Right lung (tissue), 5 donors: ENCODE measurements around the gene COX6B2. TPM values are rescaled to one million over a fixed set of nuclear protein-coding genes. Genes with fewer than 3 reads are reported as not detected.

ENCODE experiments used
- DNase-seq, 2 donors: peaks; one replicate each; pipeline ENCODE4 v3.0.0-alpha.2; 2013
- polyA plus RNA-seq, 5 donors: library from polyadenylated mRNA; unstranded; fragments of 120-200 nt; gene quantifications; one replicate each; pipeline versions ENCODE4 v1.2.1 to v1.2.3, GENCODE V29; 2013; ENCODE audit warnings: inconsistent platforms in 1 of 5, low replicate concordance in 1 of 5; ENCODE audit not compliant: insufficient read length in 5 of 5, insufficient read depth in 1 of 5

COX6B2 gene
- polyA plus RNA-seq, 5 donors = 0.14 to 1.4 (median 0.35) TPM

DNA sequence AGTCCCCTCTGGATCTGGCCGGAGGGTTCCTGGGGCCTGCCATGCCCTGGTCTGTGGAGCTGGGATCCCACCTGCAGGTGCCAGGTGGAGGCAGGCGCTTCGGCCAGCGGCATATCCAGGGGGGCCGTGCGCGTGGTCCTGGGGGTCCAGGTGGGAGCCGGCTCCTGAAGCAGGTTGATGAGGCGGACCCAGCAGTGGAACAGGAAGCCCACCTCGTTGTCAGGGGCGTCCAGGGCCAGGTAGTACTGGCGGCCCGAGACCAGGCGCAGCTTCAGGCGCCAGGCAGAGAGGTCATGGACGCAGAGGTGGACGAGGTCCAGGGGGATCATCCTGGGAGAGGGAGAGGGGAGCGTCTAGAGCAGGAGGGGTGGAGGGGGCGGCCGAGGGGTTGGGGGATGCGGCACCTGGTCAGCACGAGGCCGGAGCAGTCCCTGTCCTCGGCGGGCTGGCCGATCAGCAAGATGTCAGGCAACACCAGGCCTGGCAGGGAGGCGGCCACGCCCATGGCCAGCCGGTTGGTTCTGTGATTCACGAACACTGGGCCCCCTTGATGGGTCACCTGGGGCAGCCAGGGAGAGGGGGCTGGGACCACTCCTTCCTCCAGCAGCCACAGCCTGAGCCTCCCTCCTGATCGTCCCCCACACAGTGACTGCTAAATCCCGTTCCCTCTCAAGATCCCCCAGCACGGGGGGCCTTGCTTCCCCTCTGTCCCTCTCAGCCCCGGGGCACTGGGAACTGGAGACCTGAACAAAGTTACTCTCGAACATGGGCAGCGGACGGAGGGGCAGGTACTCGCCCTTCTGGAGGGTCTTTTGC is 7.9 kb upstream of the COX6B2 start:
- DNase-seq = no peak

GRCh38 chr19:55360902-55361301 is 6.4 kb upstream of the COX6B2 start:
- no peak for DNase-seq

DNA sequence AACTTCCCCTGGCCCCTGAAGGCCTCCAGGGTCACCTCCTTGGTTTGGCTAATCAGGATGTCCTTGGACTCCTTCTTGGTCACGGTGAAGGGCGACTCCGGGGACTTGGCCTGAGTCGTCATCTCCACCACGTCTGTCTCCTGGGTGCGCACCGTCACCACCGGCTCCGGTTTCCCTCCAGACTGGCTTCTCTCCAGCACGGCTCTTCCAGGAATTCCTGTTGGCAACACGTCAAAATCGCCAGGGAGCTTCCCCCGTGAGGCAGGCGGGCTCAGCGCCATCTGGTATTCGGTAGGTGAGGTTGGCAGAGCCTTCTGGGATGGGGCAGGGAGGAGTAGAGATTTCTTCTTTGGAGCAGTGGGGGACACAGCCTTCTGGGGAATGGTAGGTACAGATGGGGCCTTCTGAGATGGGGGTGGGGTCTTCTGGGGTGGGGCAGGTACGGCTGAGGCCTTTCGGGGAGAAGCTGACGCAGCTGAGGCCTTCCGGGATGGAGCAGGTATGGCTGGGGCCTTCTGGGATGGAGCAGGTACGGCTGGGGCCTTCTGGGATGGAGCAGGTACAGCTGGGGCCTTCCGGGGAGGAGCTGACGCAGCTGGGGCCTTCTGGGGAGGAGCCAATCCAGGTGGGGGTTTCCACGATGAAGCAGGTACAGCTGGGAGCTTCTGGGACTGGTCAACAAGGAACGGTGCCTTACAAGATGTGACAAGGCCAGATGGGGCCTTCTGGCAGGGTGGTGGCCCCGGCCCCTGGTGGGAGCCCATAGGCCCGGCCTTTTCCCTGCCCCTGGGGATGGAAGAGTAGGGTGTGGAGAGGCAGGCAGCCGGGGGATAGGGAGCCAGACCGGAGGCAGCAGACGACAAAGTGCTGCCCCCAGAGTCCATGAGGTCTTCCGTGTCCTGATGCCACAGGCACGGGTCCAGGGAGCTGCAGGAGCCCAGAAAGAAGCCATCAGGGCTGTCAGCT is 4.7 kb upstream of the COX6B2 start:
- DNase-seq = no peak

GRCh38 chr19:55358493-55358892 is 4.0 kb upstream of the COX6B2 start:
- DNase-seq = no peak

DNA sequence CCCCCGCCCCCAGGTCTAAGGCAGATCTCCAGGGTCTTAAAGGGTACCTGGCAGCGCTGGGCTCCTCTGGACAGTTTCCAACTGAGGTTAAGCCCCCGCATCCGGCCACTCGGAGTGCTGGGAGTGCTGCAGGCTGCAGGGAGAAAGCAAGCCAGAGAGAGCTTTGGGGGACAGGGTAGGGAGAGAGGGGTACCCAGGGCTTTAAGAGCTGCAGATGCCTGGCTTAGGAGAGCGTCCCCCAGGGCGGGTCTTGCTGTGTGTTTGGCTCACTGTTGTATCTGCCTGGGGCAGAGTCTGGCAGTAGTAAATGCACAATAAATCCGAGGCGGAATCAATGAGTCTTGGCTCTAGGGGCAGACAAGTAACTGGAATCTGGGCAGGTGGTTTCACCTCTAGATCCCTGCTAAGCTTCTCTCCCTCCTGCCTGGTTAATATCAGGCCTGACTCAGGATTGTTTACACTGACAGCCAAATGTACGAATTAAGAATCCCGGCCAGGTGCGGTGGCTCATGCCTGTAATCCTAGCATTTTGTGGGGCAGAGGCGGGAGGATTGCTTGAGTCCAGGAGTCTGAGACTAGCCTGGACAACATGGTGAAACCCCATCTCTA is 798 bp upstream of the COX6B2 start:
- no peak for DNase-seq

GRCh38 chr19:55353803-55354697 is 469 bp downstream of the COX6B2 start:
- DNase-seq = no peak

- DNase-seq = no peak
These were observed 1.1 kb downstream of the COX6B2 start for GRCh38 chr19:55353356-55353802.

GRCh38 chr19:55352549-55353145 is 1.9 kb downstream of the COX6B2 start:
- DNase-seq = no peak

- no peak for DNase-seq
These were observed 2.5 kb downstream of the COX6B2 start for GRCh38 chr19:55352040-55352439.

GRCh38 chr19:55350620-55351315 is 3.8 kb downstream of the COX6B2 start:
- no peak for DNase-seq

DNA sequence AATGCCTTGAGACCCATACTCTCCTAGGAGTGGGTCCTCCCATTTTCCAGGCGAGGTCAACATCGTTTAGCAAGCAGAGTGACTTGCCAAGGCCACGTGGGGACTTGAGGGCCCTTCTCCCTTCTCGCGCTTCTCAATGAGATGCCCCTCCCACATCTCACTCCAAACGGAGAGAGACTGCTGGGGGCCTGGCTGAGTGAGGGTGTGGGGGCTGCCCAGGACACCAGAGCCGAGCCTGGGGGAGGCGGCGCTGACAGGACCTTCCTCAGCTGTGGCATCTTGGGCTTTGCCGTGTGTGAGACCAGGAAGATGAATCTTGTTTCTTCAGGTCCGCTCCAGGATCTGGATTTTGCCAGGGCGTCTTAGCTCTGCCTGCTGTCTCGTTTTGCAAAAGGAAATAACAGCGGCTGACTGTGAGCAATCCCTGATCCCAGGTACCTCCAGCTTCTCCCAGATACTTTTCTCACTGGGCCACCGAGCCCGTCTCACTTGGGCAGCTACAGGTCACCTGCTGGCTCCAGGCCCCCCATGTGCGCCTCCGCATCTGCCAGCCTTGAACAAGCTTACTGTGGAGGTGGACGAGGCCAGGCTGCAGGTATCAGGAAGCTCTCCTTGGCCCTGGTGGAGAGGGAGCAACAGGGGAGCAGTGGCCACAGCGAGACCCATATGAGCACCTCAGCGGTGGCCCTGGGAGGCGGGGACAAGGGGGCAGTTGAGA is 6.0 kb downstream of the COX6B2 start:
- no peak for DNase-seq

- DNase-seq = no peak
These were observed 7.0 kb downstream of the COX6B2 start for GRCh38 chr19:55347442-55348009.

- no peak for DNase-seq
These were observed 7.6 kb downstream of the COX6B2 start for GRCh38 chr19:55346725-55347441.

DNA sequence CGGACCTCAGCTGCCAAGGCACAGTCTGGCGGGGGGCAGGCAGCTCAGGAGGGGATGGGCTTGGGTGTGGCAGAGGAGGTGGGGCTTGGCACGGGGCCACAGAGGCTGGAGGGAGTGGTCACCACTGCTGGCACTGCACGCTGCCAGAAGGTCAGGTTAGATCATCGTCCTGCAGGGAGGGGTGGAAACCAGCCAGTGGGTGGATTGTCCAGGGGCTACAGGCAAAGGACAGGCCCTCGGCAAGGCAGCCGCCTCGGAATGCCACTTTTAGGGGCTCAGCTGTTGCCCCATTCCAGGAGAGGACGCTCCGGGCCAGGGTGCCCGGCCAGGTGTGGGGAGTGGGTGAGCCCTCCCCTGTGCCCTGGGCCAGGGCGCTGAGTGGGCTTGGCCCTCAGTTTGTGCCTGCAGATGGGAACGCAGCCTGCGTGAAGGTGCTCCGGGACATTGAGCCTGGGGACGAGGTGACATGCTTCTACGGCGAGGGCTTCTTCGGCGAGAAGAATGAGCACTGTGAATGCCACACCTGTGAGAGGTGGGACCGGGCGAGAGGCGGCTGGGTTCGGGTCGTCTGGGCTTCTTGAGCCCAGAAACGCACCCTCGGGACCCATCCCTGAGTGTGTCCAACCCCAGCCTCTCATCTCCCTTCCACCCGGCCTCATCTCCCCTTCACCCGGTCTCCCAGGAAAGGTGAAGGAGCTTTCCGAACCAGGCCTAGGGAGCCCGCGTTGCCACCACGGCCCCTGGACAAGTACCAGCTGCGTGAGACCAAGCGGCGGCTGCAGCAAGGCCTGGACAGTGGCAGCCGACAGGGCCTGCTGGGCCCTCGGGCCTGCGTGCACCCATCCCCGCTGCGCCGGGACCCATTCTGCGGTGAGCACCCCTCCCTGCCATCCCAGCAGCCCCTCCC is 8.4 kb downstream of the COX6B2 start:
- no peak for DNase-seq

GRCh38 chr19:55345101-55345817 is 9.3 kb downstream of the COX6B2 start:
- DNase-seq = no peak

GRCh38 chr19:55344444-55344843 is 10.1 kb downstream of the COX6B2 start:
- no peak for DNase-seq
